Measurements from ENCODE around the gene KLHL2. TPM values are rescaled to one million over a fixed set of nuclear protein-coding genes. Genes with fewer than 3 reads are reported as not detected.

The KLHL2 gene
- total and polyA plus RNA-seq, 2 of the 13 experiments (the other 11 are each of a cell fraction or from before 2014, with no cell fraction given): 9.2 to 17.6 TPM

GRCh38 chr4:165368567-165368966 is 161.2 kb downstream of the KLHL2 start:
- intact Hi-C loops (cut with micrococcal nuclease; ENCODE audit: unreplicated experiment): no loop called here
- FAIRE-seq: no peak
- Histone ChIP-seq H3K79me2 (ENCODE audit: insufficient read depth, low read length) (no peaks in the 10 kb centered on the region), H3K27ac (ENCODE audit: extremely low read length, insufficient read depth, low read length) (peak overlapping the region; percentile 67), H4K20me1 (ENCODE audit: insufficient read depth, low read length) (no peaks in the 10 kb centered on the region), H3K9ac (ENCODE audit: insufficient read depth, low read depth, low read length) (no peak overlapping the region), H3K9me3 (ENCODE audit: low read length) (no peaks in the 10 kb centered on the region), H3K36me3 (replicated peaks in 1 of 2; ENCODE audit: control insufficient read depth in 1 of 2, insufficient read depth in 2 of 2, low read length in 2 of 2) (no peaks in the 10 kb centered on the region), H2AFZ (ENCODE audit: low read length) (no peak overlapping the region), H3K4me2 (ENCODE audit: low read depth, low read length) (no peak overlapping the region), H3K4me1 (ENCODE audit: insufficient read depth, low read length) (peaks cover 85% of the 10 kb centered on the region), H3K27me3 (ENCODE audit: control insufficient read depth in 1 of 2, insufficient read depth in 2 of 2, low read length in 2 of 2) (no peaks in the 10 kb centered on the region), H3K4me3 (replicated peaks in 1 of 3; ENCODE audit: insufficient read depth in 1 of 3, low read depth in 2 of 3, low read length in 3 of 3) (no peak overlapping the region)
- no TSS peak for BruUV-seq (replicated peaks)
- WGBS (ENCODE audit: low lambda C conversion rate): 88% methylated on average over 1 of the region's 1 CpG
- no peak for ATAC-seq
- POLR2A ChIA-PET: interaction anchor here (6.9 kb wide), 1 partner anchor 10 kb away, joined by 43 read pairs; the partner anchor contains the start of gene CPE
- CTCF ChIA-PET (ENCODE audit: low intra/inter-chr PET ratio, low total read pairs): no interaction called here
- peak; percentile 20 for DNase-seq (ENCODE audit: low spot score)
- TF ChIP-seq ZNF879 (CRISPR knock-in tag; IDR thresholded peaks at IDR 0.05) (no peak), THYN1 (CRISPR knock-in tag; IDR thresholded peaks at IDR 0.05; ENCODE audit: borderline replicate concordance, low read depth) (no peak), FOSL2 (CRISPR knock-in tag; IDR thresholded peaks at IDR 0.05) (peak; percentile 18; the same call in 1 of the 2 replicates), HIC2 (CRISPR knock-in tag; IDR thresholded peaks at IDR 0.05; ENCODE audit: low read depth) (no peak), ZBTB21 (CRISPR knock-in tag; IDR thresholded peaks at IDR 0.05) (no peak), EP300 (IDR thresholded peaks at IDR 0.05; ENCODE audit: low read depth in 2 of 2, low read length in 2 of 2) (no peak), EP300 (CRISPR knock-in tag; IDR thresholded peaks at IDR 0.05; ENCODE audit: borderline replicate concordance) (no peak), ZNF772 (CRISPR knock-in tag; IDR thresholded peaks at IDR 0.05) (no peak)
- in situ Hi-C loops (cut with HindIII; ENCODE audit: extremely low pct_ligation_motif_present, low pct_unique_long_range_greater_than_20kb): no loop called here
